HCT116 (cell line): ENCODE measurements around the gene ARL14EPL. TPM values are rescaled to one million over a fixed set of nuclear protein-coding genes. Genes with fewer than 3 reads are reported as not detected.

Source experiments
- ATAC-seq: fragments of 200-7000 bp; cut with Tn5 transposase; 2 replicates; pipeline ENCODE4 v1.9.1; 2020; ENCODE audit warnings: mild to moderate bottlenecking, moderate library complexity
- BruUV-seq: library from RNA; stranded (reverse); fragments of 400-500 nt; replicated peaks from 2 replicates; lab custom pipeline; 2021; lab: Mats Ljungman, UMichigan
- CTCF ChIA-PET: fragments of 300-600 bp; sonication (Branson Sonifier 250); formaldehyde crosslinking; loops from one replicate; lab custom pipeline; 2021; ENCODE audit warnings: antibody characterized with exemption; lab: Charles Lee
- POLR2A ChIA-PET: fragments of 300-600, 350-600 bp; sonication (Branson Sonifier 250); formaldehyde crosslinking; loops from one replicate; lab custom pipeline; 2021; ENCODE audit warnings: antibody characterized with exemption; lab: Charles Lee
- RAD21 ChIA-PET, 2 experiments: fragments of 300-600 bp; sonication (Branson Sonifier 250); formaldehyde crosslinking; loops; one replicate each; lab custom pipeline; 2023; ENCODE audit warnings: low total read pairs in 2 of 2; ENCODE audit not compliant: uncharacterized antibody in 2 of 2, unreplicated experiment in 2 of 2, low non-redundant PET in 1 of 2; lab: Charles Lee
- DNase-seq: peaks from one replicate; pipeline ENCODE4 v3.0.0-alpha.2; 2010; ENCODE audit warnings: low read depth, low spot score
- H2AFZ ChIP-seq: fragments of 200-600 bp; shearing (Covaris generic), sonication (generic); 2 replicates; pipeline ENCODE4 v1.6.1; 2017; ENCODE audit warnings: low read depth, mixed run types, mixed read lengths, antibody characterized with exemption, low read length; ENCODE audit not compliant: poor library complexity, severe bottlenecking
- H3K27ac ChIP-seq: 2 replicates; pipeline ENCODE4 v1.5.1; 2012; ENCODE audit warnings: low read depth, low read length
- H3K27me3 ChIP-seq: fragments of 200-600 bp; sonication (generic); 2 replicates; pipeline ENCODE4 v1.6.1; 2016; ENCODE audit warnings: mixed run types, low read length, mixed read lengths; ENCODE audit not compliant: insufficient read depth
- H3K36me3 ChIP-seq, 2 experiments: fragments of 200-500 bp in 1 of 2; fragments of 200-600 bp in 1 of 2; sonication (Bioruptor generic) in 1 of 2; sonication (generic) in 1 of 2; 2 replicates each; pipeline versions ENCODE4 v1.5.1 to v1.6.1; 2014 to 2016; ENCODE audit warnings: low read length in 2 of 2, inconsistent platforms in 1 of 2, mixed read lengths in 1 of 2, mixed run types in 1 of 2; ENCODE audit not compliant: insufficient read depth in 2 of 2, control insufficient read depth in 1 of 2
- H3K4me1 ChIP-seq, 2 experiments: fragments of 200-600 bp in 1 of 2; sonication (generic) in 1 of 2; 2 replicates each; pipeline versions ENCODE4 v1.5.1 to v1.6.1; 2012 to 2017; ENCODE audit warnings: low read length in 2 of 2, inconsistent platforms in 1 of 2, mild to moderate bottlenecking in 1 of 2, mixed read lengths in 1 of 2, mixed run types in 1 of 2, moderate library complexity in 1 of 2; ENCODE audit not compliant: insufficient read depth in 2 of 2, control insufficient read depth in 1 of 2
- H3K4me2 ChIP-seq: fragments of 200-600 bp; sonication (generic); 2 replicates; pipeline ENCODE4 v1.6.1; 2017; ENCODE audit warnings: mixed run types, low read length, mixed read lengths
- H3K4me3 ChIP-seq, 2 experiments: fragments of 200-600 bp in 1 of 2; sonication (generic) in 1 of 2; replicated peaks in 1 of 2; 2 replicates each; pipeline ENCODE4 v1.5.1; 2011 to 2016; ENCODE audit warnings: low read length in 2 of 2, control low read depth in 1 of 2, low read depth in 1 of 2, mild to moderate bottlenecking in 1 of 2, mixed read lengths in 1 of 2, mixed run types in 1 of 2
- H3K79me2 ChIP-seq: fragments of 200-600 bp; sonication (generic); 2 replicates; pipeline ENCODE4 v1.6.1; 2017; ENCODE audit warnings: mild to moderate bottlenecking, mixed run types, low read length, moderate library complexity, mixed read lengths; ENCODE audit not compliant: insufficient read depth
- H3K9ac ChIP-seq: fragments of 200-600 bp; sonication (generic); 2 replicates; pipeline ENCODE4 v1.6.1; 2016; ENCODE audit warnings: low read length, mixed read lengths
- H3K9me2 ChIP-seq: fragments of 200-600 bp; sonication (generic), shearing (Covaris generic); 2 replicates; pipeline ENCODE4 v1.6.1; 2017; ENCODE audit warnings: mixed run types, mild to moderate bottlenecking, moderate library complexity; ENCODE audit not compliant: insufficient read depth
- H3K9me3 ChIP-seq, 2 experiments: fragments of 200-500 bp in 1 of 2; fragments of 200-600 bp in 1 of 2; sonication (Bioruptor generic) in 1 of 2; sonication (generic) in 1 of 2; 2 replicates each; pipeline ENCODE4 v1.6.1; 2014 to 2017; ENCODE audit warnings: low read length in 2 of 2, mixed read lengths in 2 of 2, inconsistent platforms in 1 of 2, low read depth in 1 of 2, mild to moderate bottlenecking in 1 of 2, mixed run types in 1 of 2, moderate library complexity in 1 of 2; ENCODE audit not compliant: control insufficient read depth in 1 of 2, insufficient read depth in 1 of 2
- H4K20me1 ChIP-seq: fragments of 200-600 bp; sonication (generic), shearing (Covaris generic); 2 replicates; pipeline ENCODE4 v1.6.1; 2017; ENCODE audit warnings: mixed run types, mild to moderate bottlenecking, moderate library complexity; ENCODE audit not compliant: insufficient read depth
- CBX3 ChIP-seq: IDR thresholded peaks from 2 replicates; pipeline ENCODE4 v1.6.1; 2012; ENCODE audit warnings: low read depth
- ELF1 ChIP-seq: IDR thresholded peaks from 2 replicates; pipeline ENCODE4 v1.6.1; 2012; ENCODE audit warnings: low read depth, borderline replicate concordance
- FOSL1 ChIP-seq: IDR thresholded peaks from 2 replicates; pipeline ENCODE4 v1.6.1; 2012; ENCODE audit warnings: low read depth
- JUND ChIP-seq: IDR thresholded peaks from 2 replicates; pipeline ENCODE4 v1.6.1; 2012
- POLR2A ChIP-seq: IDR thresholded peaks from 2 replicates; pipeline ENCODE4 v1.7.0; 2011; ENCODE audit warnings: borderline replicate concordance; ENCODE audit not compliant: insufficient read depth, insufficient read length; ENCODE audit errors: extremely low read depth
- RAD21 ChIP-seq: IDR thresholded peaks from 2 replicates; pipeline ENCODE4 v1.6.1; 2012; ENCODE audit warnings: low read depth, mild to moderate bottlenecking
- SP1 ChIP-seq: IDR thresholded peaks from 2 replicates; pipeline ENCODE4 v1.6.1; 2012; ENCODE audit warnings: low read depth
- ZNF274 ChIP-seq: fragments of 200-500 bp; sonication (Bioruptor generic); IDR thresholded peaks from 2 replicates; pipeline ENCODE4 v1.6.1; 2014; ENCODE audit warnings: mild to moderate bottlenecking, low read depth, low read length, inconsistent platforms
- intact Hi-C: fragments of 100-400 bp; cut with micrococcal nuclease; formaldehyde crosslinking; loops from 2 replicates; pipeline ENCODE4 v1.10.0; 2022
- total RNA-seq: library from RNA; stranded (reverse); gene quantifications from one replicate; pipeline ENCODE4 v1.2.1, GENCODE V29; 2021; ENCODE audit not compliant: unreplicated experiment
- TF ChIP-seq, protein P1 (sequence below), 3 experiments: fragments of 200-600 bp in 1 of 3; sonication (generic) in 1 of 3; IDR thresholded peaks in 2 of 3; conservative IDR thresholded peaks in 1 of 3; 2 replicates each; pipeline ENCODE4 v1.5.1; 2012 to 2017; ENCODE audit warnings: low read depth in 2 of 3, low read length in 2 of 3, antibody characterized with exemption in 1 of 3, borderline replicate concordance in 1 of 3, control low read depth in 1 of 3, mild to moderate bottlenecking in 1 of 3, mixed read lengths in 1 of 3, mixed run types in 1 of 3, moderate library complexity in 1 of 3; ENCODE audit not compliant: insufficient read depth in 1 of 3

ARL14EPL gene
- total RNA-seq, 1 experiment from 2014 or later = 22.9 TPM

DNA sequence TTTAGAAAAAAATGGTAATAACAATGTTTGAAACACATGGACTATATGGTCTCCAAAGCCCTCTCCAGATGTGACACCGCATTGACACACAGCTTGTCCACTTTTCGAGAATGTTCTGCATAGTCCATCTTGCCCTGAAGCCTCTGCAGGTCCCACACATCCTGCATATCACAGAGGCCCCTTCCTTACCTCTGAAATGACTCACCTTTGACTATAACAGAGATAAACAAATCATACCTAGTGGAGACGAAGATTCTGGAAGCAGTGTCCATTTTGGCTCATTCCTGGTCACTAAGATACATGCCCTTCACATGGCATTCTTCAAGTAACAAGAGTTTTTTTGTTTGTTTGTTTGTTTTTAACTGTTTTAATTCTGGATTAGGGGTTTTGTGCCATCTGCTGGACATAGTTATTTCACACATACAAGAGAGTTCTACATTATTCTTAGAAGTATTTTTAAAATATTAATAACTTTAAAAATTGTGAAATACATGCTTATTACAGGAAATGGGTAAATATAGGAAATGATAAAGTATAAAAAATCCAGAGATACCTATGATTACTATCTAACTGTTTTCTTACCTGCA is 5.1 kb downstream of the ARL14EPL start:
- no TSS peak for BruUV-seq
- no peaks in the 10 kb centered on the region for H3K9me3 ChIP-seq
- H3K9me2 ChIP-seq = no peaks in the 10 kb centered on the region
- H2AFZ ChIP-seq = peak overlapping the region; percentile 54
- POLR2A ChIA-PET = interaction anchor here (1.3 to 2.0 kb wide), 2 partner anchors 112 to 657 kb away, joined by 4 read pairs; no protein-coding TSS in a partner anchor
- TF ChIP-seq ZNF274 = no peak
- TF ChIP-seq CBX3 = peak; percentile 61; the same call in 1 of the 2 replicates
- peak; percentile 49; the same call in 1 of the 2 replicates for TF ChIP-seq SP1
- TF ChIP-seq RAD21 = peak; percentile 63
- TF ChIP-seq ELF1 = no peak; the same call in 1 of the 2 replicates
- TF ChIP-seq POLR2A = no peak
- TF ChIP-seq, protein P1, sequence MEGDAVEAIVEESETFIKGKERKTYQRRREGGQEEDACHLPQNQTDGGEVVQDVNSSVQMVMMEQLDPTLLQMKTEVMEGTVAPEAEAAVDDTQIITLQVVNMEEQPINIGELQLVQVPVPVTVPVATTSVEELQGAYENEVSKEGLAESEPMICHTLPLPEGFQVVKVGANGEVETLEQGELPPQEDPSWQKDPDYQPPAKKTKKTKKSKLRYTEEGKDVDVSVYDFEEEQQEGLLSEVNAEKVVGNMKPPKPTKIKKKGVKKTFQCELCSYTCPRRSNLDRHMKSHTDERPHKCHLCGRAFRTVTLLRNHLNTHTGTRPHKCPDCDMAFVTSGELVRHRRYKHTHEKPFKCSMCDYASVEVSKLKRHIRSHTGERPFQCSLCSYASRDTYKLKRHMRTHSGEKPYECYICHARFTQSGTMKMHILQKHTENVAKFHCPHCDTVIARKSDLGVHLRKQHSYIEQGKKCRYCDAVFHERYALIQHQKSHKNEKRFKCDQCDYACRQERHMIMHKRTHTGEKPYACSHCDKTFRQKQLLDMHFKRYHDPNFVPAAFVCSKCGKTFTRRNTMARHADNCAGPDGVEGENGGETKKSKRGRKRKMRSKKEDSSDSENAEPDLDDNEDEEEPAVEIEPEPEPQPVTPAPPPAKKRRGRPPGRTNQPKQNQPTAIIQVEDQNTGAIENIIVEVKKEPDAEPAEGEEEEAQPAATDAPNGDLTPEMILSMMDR (IDR thresholded peaks at IDR 0.05 in 2 of 3, conservative IDR thresholded peaks at IDR 0.05 in 1 of 3; ENCODE audit: borderline replicate concordance in 1 of 3, insufficient read depth in 1 of 3, low read depth in 2 of 3, low read length in 2 of 3) = peak; percentile 45 to 54 (median 54); a peak in 5 of 6 replicates
- TF ChIP-seq FOSL1 = peak; percentile 57
- peak; percentile 67 for TF ChIP-seq JUND
- RAD21 ChIA-PET = no interaction called here
- CTCF ChIA-PET = interaction anchor here (1.0 to 1.7 kb wide), 3 partner anchors 31 to 150 kb away, joined by 3 to 7 read pairs (median 3); no protein-coding TSS in a partner anchor
- no peaks in the 10 kb centered on the region for H3K79me2 ChIP-seq
- peak overlapping the region; percentile 45; the same call in 1 of the 2 replicates for H3K27ac ChIP-seq
- peak overlapping the region; percentile 36 for H3K4me2 ChIP-seq
- intact Hi-C loops = no loop called here
- H3K4me3 ChIP-seq = no peak overlapping the region
- peak overlapping the region; percentile 30 for H3K9ac ChIP-seq
- DNase-seq (peak; percentile 57), ATAC-seq (peak; percentile 65)
- H3K27me3 ChIP-seq = no peaks in the 10 kb centered on the region
- peaks cover 0 to 8% of the 10 kb centered on the region in 2 experiments; a peak in 1 of 4 replicates for H3K36me3 ChIP-seq
- H3K4me1 ChIP-seq = peaks cover 15 to 73% of the 10 kb centered on the region in 2 experiments
- H4K20me1 ChIP-seq = no peaks in the 10 kb centered on the region
